NCI-H2029 treated with DMSO at 0.1 percent for 48 hours (cell line): Measurements from ENCODE around the gene TRIM14.
"Not testable (repeated sequence)": the region's sequence is repeated elsewhere in the genome, so short reads cannot be mapped to it uniquely, and the experiment has no call there.

Source experiments
- DNase-seq: peaks from one replicate; lab custom pipeline; 2025; lab: John Stamatoyannopoulos, UW

Gene TRIM14

DNA sequence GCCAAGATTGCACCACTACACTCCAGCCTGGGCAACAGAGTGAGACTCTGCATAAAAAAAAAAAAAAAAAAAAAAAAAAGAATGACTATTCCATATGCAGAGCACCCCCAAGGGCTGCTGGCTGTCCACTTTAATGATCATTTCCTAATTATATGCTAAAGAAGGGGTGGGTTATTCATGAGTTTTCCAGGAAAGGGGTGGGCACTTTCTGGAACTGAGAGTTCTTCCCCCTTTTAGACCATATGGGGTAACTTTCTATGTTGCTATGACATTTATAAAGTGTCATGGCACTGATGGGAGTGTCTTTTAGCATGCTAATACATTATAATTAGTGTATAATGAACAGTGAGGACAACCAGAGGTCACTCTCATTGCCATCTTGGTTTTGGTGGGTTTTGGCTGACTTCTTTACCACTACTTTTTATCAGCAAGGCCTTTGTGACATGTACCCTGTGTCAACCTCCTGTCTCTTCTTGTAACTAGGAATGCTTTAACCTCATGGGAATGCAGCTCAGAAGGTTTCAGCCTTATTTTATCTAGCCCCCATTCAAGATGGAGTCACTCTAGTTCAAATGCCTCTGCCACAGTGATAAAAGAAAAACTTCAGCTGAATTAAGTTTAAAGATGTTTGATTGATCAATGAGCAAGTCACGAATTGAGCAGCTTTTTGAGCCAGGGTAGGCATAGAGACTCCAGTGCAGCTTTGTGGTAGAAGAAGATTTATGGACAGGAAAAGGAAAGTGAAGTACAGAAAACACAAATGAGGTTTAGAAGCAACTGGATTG, 69.5 kb downstream of the TRIM14 start:
- no peak for DNase-seq

GRCh38 chr9:98047002-98047401, 72.0 kb downstream of the TRIM14 start:
- no peak for DNase-seq

- no peak for DNase-seq
Observed at GRCh38 chr9:98046180-98046543, 72.9 kb downstream of the TRIM14 start.

DNA sequence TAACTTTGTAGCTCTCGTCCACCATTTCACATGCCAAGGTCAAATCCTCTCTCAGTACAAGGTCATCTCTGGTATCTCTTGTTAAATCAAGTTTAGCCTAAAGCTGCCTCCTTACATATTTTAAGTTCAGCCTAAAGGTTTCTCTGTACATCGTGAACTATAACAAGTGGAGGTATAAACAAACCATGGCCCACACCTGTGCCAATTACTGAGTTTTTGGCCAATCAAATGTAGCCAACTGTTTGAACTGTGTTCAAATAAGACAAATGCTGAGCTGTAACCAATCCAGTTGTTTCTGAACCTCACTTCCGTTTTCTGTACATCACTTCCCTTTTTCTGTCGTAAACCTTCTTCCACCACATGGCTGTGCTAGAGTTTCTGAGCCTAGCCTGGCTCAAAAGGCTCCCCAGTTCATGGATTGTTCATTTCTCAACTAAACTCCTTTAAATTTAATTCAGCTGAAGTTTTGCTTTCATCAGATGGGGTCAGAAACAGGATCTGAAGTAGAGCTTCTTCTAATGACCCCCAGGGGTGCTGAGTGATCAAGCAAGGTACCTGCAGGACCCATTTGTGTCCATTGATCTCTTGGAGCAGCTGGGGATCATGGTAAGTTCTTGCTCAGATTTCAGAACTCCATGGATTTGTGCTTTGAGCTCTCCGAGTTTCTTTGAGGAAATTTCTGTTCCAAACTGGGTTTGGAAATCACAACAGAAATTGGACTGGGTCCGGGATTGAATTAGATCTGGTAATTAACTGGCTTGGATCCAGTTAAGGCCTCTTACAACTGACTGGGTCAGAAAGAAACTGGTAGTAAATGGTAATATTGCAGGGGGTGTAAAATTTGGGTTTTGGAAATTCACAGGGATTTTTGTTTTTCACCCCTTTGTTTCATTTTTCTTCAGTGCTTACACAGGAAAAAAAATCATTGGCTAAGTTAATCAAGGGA, 73.5 kb downstream of the TRIM14 start:
- DNase-seq = peak; percentile 14

GRCh38 chr9:98043915-98044314, 75.1 kb downstream of the TRIM14 start:
- no peak for DNase-seq

GRCh38 chr9:98040212-98040611, 78.8 kb downstream of the TRIM14 start:
- no peak for DNase-seq

GRCh38 chr9:98039607-98040017, 79.4 kb downstream of the TRIM14 start:
- no peak for DNase-seq

- DNase-seq = no peak
Observed at GRCh38 chr9:98038958-98039357, 80.1 kb downstream of the TRIM14 start.

GRCh38 chr9:98037357-98037756, 81.7 kb downstream of the TRIM14 start:
- DNase-seq = no peak

- DNase-seq = peak; percentile 12
Observed at GRCh38 chr9:98034593-98035546, 84.2 kb downstream of the TRIM14 start.

- no peak for DNase-seq
Observed at GRCh38 chr9:98031935-98032334, 87.1 kb downstream of the TRIM14 start.

- no peak for DNase-seq
Observed at GRCh38 chr9:98031169-98031568, 87.9 kb downstream of the TRIM14 start.

GRCh38 chr9:98024702-98025101, 94.3 kb downstream of the TRIM14 start:
- peak; percentile 63 for DNase-seq

- no peak for DNase-seq
Observed at GRCh38 chr9:98022447-98022846, 96.6 kb downstream of the TRIM14 start.

- DNase-seq = no peak
Observed at GRCh38 chr9:98021306-98022040, 97.5 kb downstream of the TRIM14 start.

DNA sequence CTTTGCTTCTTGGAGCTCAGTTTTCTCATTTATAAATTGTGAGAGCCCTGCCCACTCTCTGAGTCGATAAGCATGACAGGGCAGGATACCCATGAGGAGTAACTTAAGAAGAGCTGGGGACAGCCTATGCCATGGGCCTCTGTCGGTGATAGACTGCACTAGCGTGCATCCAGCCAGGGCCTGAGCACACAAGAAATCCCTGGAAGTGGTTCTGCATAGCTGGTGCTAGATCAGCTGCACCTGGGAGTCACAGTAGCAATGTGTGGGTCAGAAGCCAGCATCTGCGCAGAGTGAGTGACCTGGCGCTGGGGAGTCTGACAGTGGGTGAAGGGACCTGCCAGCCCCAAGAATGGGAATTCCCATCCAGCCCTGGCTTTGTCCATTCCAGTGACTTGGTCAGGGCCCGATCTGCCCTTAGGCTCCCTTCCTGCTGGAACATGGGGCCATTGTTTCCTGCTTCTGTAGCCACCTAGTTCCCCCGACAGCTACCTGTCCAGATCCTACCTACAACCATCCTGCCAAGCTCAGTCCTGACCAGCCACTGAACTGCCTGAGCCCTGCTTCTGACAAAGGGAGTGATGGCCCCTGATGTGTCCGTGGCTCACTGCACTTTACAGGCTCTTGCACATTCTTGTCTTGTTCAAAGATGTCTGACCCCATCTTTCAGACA, 98.4 kb downstream of the TRIM14 start:
- DNase-seq = no peak

DNA sequence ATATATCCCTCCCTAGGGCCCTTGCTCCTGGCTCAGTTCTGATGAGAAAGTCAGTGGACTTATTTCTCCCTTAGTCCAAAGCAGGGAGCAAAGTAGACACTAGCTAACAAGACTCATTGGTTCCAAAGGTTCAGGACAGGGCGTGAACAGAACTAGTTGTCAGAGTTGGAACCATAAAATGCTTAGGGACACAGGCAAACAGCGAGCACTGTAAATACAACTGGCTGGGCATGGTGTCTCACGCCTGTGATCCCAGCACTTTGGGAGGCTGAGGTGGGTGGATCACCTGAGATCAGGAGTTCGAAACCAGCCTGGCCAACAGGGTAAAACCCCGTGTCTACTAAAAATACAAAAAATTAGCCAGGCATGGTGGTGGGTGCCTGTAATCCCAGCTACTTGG, 99.2 kb downstream of the TRIM14 start:
- not testable (repeated sequence) for DNase-seq
